H1 (cell line): ENCODE results near the gene ADAMTS17. TPM values are rescaled to one million over a fixed set of nuclear protein-coding genes. Genes with fewer than 3 reads are reported as not detected.

Source experiments
- CTCF ChIA-PET: fragments of 300-600 bp; sonication (Branson Sonifier 250); formaldehyde crosslinking; loops from one replicate; lab custom pipeline; 2021; ENCODE audit not compliant: partially characterized antibody; lab: Charles Lee
- POLR2A ChIA-PET: fragments of 300-600 bp; sonication (Branson Sonifier 250); formaldehyde crosslinking; loops from one replicate; lab custom pipeline; 2021; ENCODE audit warnings: inconsistent platforms; ENCODE audit not compliant: partially characterized antibody; lab: Charles Lee
- DNase-seq, 2 experiments: peaks; one replicate each; pipeline versions ENCODE4 v3.0.0 to v3.0.0-alpha.2; 2010 to 2022; ENCODE audit warnings: low spot score in 2 of 2, low read depth in 1 of 2, mixed read lengths in 1 of 2
- FAIRE-seq: peaks from 2 replicates; lab custom pipeline; 2011; peaks lifted over from hg19 to GRCh38; lab: Jason Lieb, UNC
- H2AFZ ChIP-seq: 2 replicates; pipeline ENCODE4 v1.8.1; 2012; ENCODE audit warnings: low read length, inconsistent platforms
- H2AK5ac ChIP-seq: 2 replicates; pipeline ENCODE4 v1.6.1; 2013; ENCODE audit warnings: low read depth, low read length
- H2BK120ac ChIP-seq: replicated peaks from 2 replicates; pipeline ENCODE3; 2013; ENCODE audit warnings: low read depth, low read length, inconsistent platforms
- H2BK12ac ChIP-seq: 2 replicates; pipeline ENCODE4 v1.6.1; 2013; ENCODE audit warnings: low read depth, low read length
- H2BK15ac ChIP-seq: 2 replicates; pipeline ENCODE4 v1.6.1; 2013; ENCODE audit warnings: low read length
- H2BK20ac ChIP-seq: 2 replicates; pipeline ENCODE4 v1.6.1; 2013; ENCODE audit warnings: low read length
- H2BK5ac ChIP-seq: 2 replicates; pipeline ENCODE4 v1.6.1; 2013; ENCODE audit warnings: low read depth, low read length
- H3K14ac ChIP-seq: 2 replicates; pipeline ENCODE4 v1.6.1; 2013; ENCODE audit warnings: inconsistent platforms; ENCODE audit not compliant: insufficient read length
- H3K18ac ChIP-seq: 2 replicates; pipeline ENCODE4 v1.6.1; 2013; ENCODE audit warnings: low read length; ENCODE audit errors: extremely low read depth
- H3K23ac ChIP-seq: 2 replicates; pipeline ENCODE4 v1.6.1; 2013; ENCODE audit warnings: inconsistent platforms; ENCODE audit not compliant: insufficient read length
- H3K23me2 ChIP-seq: 2 replicates; pipeline ENCODE4 v1.6.1; 2013; ENCODE audit warnings: low read depth, low read length
- H3K27ac ChIP-seq: 2 replicates; pipeline ENCODE4 v1.6.1; 2011; ENCODE audit warnings: low read depth, low read length, inconsistent platforms
- H3K27me3 ChIP-seq, 4 experiments: replicated peaks in 1 of 4; 1 replicate in 1 of 4; 2 replicates in 3 of 4; pipeline versions ENCODE4 v1.6.1 to v1.8.1; 2011 to 2013; ENCODE audit warnings: low read length in 3 of 4, mild to moderate bottlenecking in 3 of 4, inconsistent platforms in 2 of 4, mixed read lengths in 2 of 4, moderate library complexity in 1 of 4; ENCODE audit not compliant: control insufficient read depth in 3 of 4, insufficient read depth in 3 of 4; ENCODE audit errors: extremely low read depth in 1 of 4
- H3K36me3 ChIP-seq, 4 experiments: 2 replicates each; pipeline versions ENCODE4 v1.6.1 to v1.8.1; 2011 to 2013; ENCODE audit warnings: mild to moderate bottlenecking in 4 of 4, low read length in 3 of 4, moderate library complexity in 2 of 4, control low read depth in 1 of 4, inconsistent platforms in 1 of 4; ENCODE audit not compliant: insufficient read depth in 4 of 4, control insufficient read depth in 2 of 4
- H3K4ac ChIP-seq: replicated peaks from 2 replicates; pipeline ENCODE3; 2013; ENCODE audit warnings: low read length, low read depth, mixed read lengths, inconsistent platforms; ENCODE audit not compliant: insufficient read length
- H3K4me1 ChIP-seq, 4 experiments: replicated peaks in 1 of 4; 1 replicate in 1 of 4; 2 replicates in 3 of 4; pipeline versions ENCODE4 v1.6.1 to v1.8.1; 2011 to 2013; ENCODE audit warnings: low read length in 3 of 4, inconsistent platforms in 2 of 4, mixed read lengths in 1 of 4; ENCODE audit not compliant: insufficient read depth in 4 of 4, control insufficient read depth in 3 of 4
- H3K4me2 ChIP-seq, 2 experiments: 2 replicates each; pipeline versions ENCODE4 v1.6.1 to v1.8.1; 2011 to 2013; ENCODE audit warnings: low read depth in 2 of 2, low read length in 2 of 2, control low read depth in 1 of 2, inconsistent platforms in 1 of 2, mild to moderate bottlenecking in 1 of 2; ENCODE audit not compliant: insufficient read depth in 1 of 2
- H3K4me3 ChIP-seq, 4 experiments: fragments of 200-600, 300-600 bp in 1 of 4; sonication (generic), shearing (Covaris generic), sonication (Bioruptor Twin) in 1 of 4; 2 replicates each; pipeline versions ENCODE4 v1.5.1 to v1.8.1; 2011 to 2016; ENCODE audit warnings: low read length in 4 of 4, low read depth in 3 of 4, control low read depth in 2 of 4, inconsistent platforms in 2 of 4, mild to moderate bottlenecking in 2 of 4, mixed read lengths in 1 of 4, moderate library complexity in 1 of 4; ENCODE audit not compliant: insufficient read depth in 2 of 4; ENCODE audit errors: extremely low read depth in 1 of 4
- H3K56ac ChIP-seq: replicated peaks from 2 replicates; pipeline ENCODE3; 2013; ENCODE audit warnings: low read depth, mild to moderate bottlenecking, mixed read lengths, low read length, inconsistent platforms; ENCODE audit not compliant: insufficient read length
- H3K79me1 ChIP-seq: 2 replicates; pipeline ENCODE4 v1.6.1; 2013; ENCODE audit warnings: low read depth, low read length, control low read depth
- H3K79me2 ChIP-seq, 2 experiments: 2 replicates each; pipeline versions ENCODE4 v1.6.1 to v1.8.1; 2012 to 2013; ENCODE audit warnings: low read length in 2 of 2, mild to moderate bottlenecking in 2 of 2, inconsistent platforms in 1 of 2; ENCODE audit not compliant: insufficient read depth in 2 of 2, control insufficient read depth in 1 of 2
- H3K9ac ChIP-seq, 4 experiments: replicated peaks in 1 of 4; 1 replicate in 1 of 4; 2 replicates in 3 of 4; pipeline versions ENCODE4 v1.6.1 to v1.8.1; 2011 to 2013; ENCODE audit warnings: low read depth in 3 of 4, low read length in 3 of 4, control low read depth in 2 of 4, mild to moderate bottlenecking in 2 of 4, moderate library complexity in 2 of 4, inconsistent platforms in 1 of 4; ENCODE audit errors: extremely low read depth in 1 of 4
- H3K9me3 ChIP-seq, 2 experiments: 2 replicates each; pipeline versions ENCODE4 v1.6.1 to v1.8.1; 2012 to 2013; ENCODE audit warnings: mild to moderate bottlenecking in 2 of 2, moderate library complexity in 2 of 2, control low read depth in 1 of 2, inconsistent platforms in 1 of 2, low read depth in 1 of 2, low read length in 1 of 2, mixed read lengths in 1 of 2; ENCODE audit not compliant: insufficient read depth in 2 of 2
- H4K20me1 ChIP-seq, 2 experiments: replicated peaks in 1 of 2; 2 replicates each; pipeline versions ENCODE3 to v1.8.1; 2011 to 2013; ENCODE audit warnings: inconsistent platforms in 2 of 2, low read length in 2 of 2, mild to moderate bottlenecking in 1 of 2; ENCODE audit not compliant: insufficient read depth in 2 of 2, control insufficient read depth in 1 of 2
- H4K5ac ChIP-seq: 2 replicates; pipeline ENCODE4 v1.6.1; 2013; ENCODE audit warnings: low read length, low read depth, mixed read lengths, inconsistent platforms; ENCODE audit not compliant: insufficient read length
- H4K8ac ChIP-seq: 2 replicates; pipeline ENCODE4 v1.8.0; 2013; ENCODE audit warnings: mild to moderate bottlenecking, moderate library complexity, low read length, inconsistent platforms; ENCODE audit not compliant: insufficient read depth; ENCODE audit errors: extremely low read depth
- H4K91ac ChIP-seq: replicated peaks from 2 replicates; pipeline ENCODE3; 2013; ENCODE audit warnings: low read length, mixed read lengths, inconsistent platforms; ENCODE audit not compliant: insufficient read length
- BRCA1 ChIP-seq: IDR thresholded peaks from 2 replicates; pipeline ENCODE4 v1.6.1; 2012; ENCODE audit warnings: low read depth, low read length, improper control_type of control experiment
- CBX5 ChIP-seq: fragments of 300-800, 300-1000 bp; sonication (generic); IDR thresholded peaks from 2 replicates; pipeline ENCODE4 v1.7.1; 2016; ENCODE audit warnings: antibody characterized with exemption, low read length, low read depth
- CEBPB ChIP-seq: IDR thresholded peaks from 2 replicates; pipeline ENCODE4 v1.6.1; 2012; ENCODE audit warnings: low read depth, low read length
- KDM1A ChIP-seq: fragments of 200-600, 300-600 bp; sonication (generic); IDR thresholded peaks from 2 replicates; pipeline ENCODE4 v1.7.1; 2016; ENCODE audit warnings: mild to moderate bottlenecking, low read length, borderline replicate concordance
- SAP30 ChIP-seq: fragments of 300-600 bp; sonication (generic); IDR thresholded peaks from 2 replicates; pipeline ENCODE4 v1.7.1; 2012; ENCODE audit warnings: low read length, moderate library complexity, mild to moderate bottlenecking, inconsistent platforms; ENCODE audit not compliant: insufficient read depth, insufficient replicate concordance
- SIN3A ChIP-seq, 2 experiments: IDR thresholded peaks in 1 of 2; conservative IDR thresholded peaks in 1 of 2; 2 replicates each; pipeline ENCODE4 v1.6.1; 2011 to 2012; ENCODE audit warnings: low read length in 2 of 2, improper control_type of control experiment in 1 of 2, low read depth in 1 of 2, mild to moderate bottlenecking in 1 of 2
- WGBS, 2 experiments: shearing (Covaris generic) in 1 of 2; methylation state at CpG; one replicate each; pipeline versions ENCODE4 v1.1.6 to v1.1.7; 2013 to 2015; ENCODE audit warnings: low lambda C conversion rate in 2 of 2, mixed read lengths in 2 of 2, inconsistent platforms in 1 of 2, low coverage in 1 of 2, missing lambda C conversion rate in 1 of 2; ENCODE audit not compliant: insufficient replicate concordance in 2 of 2, insufficient coverage in 1 of 2, insufficient read length in 1 of 2; ENCODE audit errors: extremely low coverage in 1 of 2, missing lambda C conversion rate in 1 of 2; 5-methylcytosine and 5-hydroxymethylcytosine counted together
- polyA plus RNA-seq, 7 experiments: library from polyadenylated mRNA; depleted of rRNA in 3 of 7; stranded (reverse) in 5 of 7; unstranded in 2 of 7; fragments of >200 nt in 5 of 7; fragments of 200-250 nt in 2 of 7; gene quantifications; 1 replicate in 5 of 7; 2 replicates in 1 of 7; 4 replicates in 1 of 7; pipeline versions ENCODE4 v1.2.1 to v1.2.3, GENCODE V29; 2011 to 2013; ENCODE audit warnings: missing spikeins in 2 of 7, mixed read lengths in 2 of 7
- total RNA-seq: library from RNA; stranded (reverse); fragmentation: NEBNext Ultra II Directional; extraction: Animal tissue kit (Norgen Biotek cat#: 25700); gene quantifications from 2 replicates; pipeline ENCODE4 v1.2.1, GENCODE V29; 2021

Gene ADAMTS17
- total and polyA plus RNA-seq, 2 of the 8 experiments (the other 6 are each of a cell fraction or from before 2014, with no cell fraction given), result 0.51 to 1.7 TPM

- H2BK12ac ChIP-seq, result no peak overlapping the region
- POLR2A ChIA-PET, result no interaction called here
- no peak overlapping the region for H3K4ac ChIP-seq
- no peak overlapping the region for H3K27ac ChIP-seq
- H4K20me1 ChIP-seq, result no peaks in the 10 kb centered on the region
- no peak overlapping the region for H3K23ac ChIP-seq
- H3K4me2 ChIP-seq, result no peak overlapping the region
- H2BK5ac ChIP-seq, result no peak overlapping the region
- no peak overlapping the region for H3K4me3 ChIP-seq
- H3K18ac ChIP-seq, result no peak overlapping the region
- FAIRE-seq, result no peak
- H4K5ac ChIP-seq, result no peak overlapping the region
- CTCF ChIA-PET, result interaction anchor here (0.6 to 11.5 kb wide), 4 partner anchors 10 to 343 kb away, joined by 3 to 112 read pairs (median 4); no protein-coding TSS in a partner anchor
- no peaks in the 10 kb centered on the region for H3K23me2 ChIP-seq
- no peak overlapping the region for H3K9ac ChIP-seq
- H2BK20ac ChIP-seq, result no peak overlapping the region
- no peak overlapping the region for H2BK120ac ChIP-seq
- H3K27me3 ChIP-seq, result peaks cover 0 to 3% (median 0%) of the 10 kb centered on the region in 4 experiments; a peak in 1 of 7 replicates
- no peaks in the 10 kb centered on the region for H3K79me2 ChIP-seq
- H4K8ac ChIP-seq, result no peak overlapping the region
- H3K36me3 ChIP-seq, result no peaks in the 10 kb centered on the region; a peak in 1 of 8 replicates
- H3K4me1 ChIP-seq, result peaks cover 0 to 6% (median 1%) of the 10 kb centered on the region in 4 experiments; a peak in 3 of 7 replicates
- H2BK15ac ChIP-seq, result no peak overlapping the region
- no peaks in the 10 kb centered on the region for H3K79me1 ChIP-seq
- DNase-seq, result no peak
- H3K14ac ChIP-seq, result no peak overlapping the region
- H3K56ac ChIP-seq, result no peak overlapping the region
- no peaks in the 10 kb centered on the region for H3K9me3 ChIP-seq
- no peak overlapping the region for H2AK5ac ChIP-seq
- TF ChIP-seq BRCA1 (no peak), SIN3A (conservative IDR thresholded peaks at IDR 0.05 in 1 of 2, IDR thresholded peaks at IDR 0.05 in 1 of 2; ENCODE audit: low read depth in 1 of 2, low read length in 2 of 2) (no peak), KDM1A (no peak), CEBPB (no peak), SAP30 (no peak), CBX5 (no peak)
- TF ChIP-seq, all 59 proteins: peak for 0
- H2AFZ ChIP-seq, result no peak overlapping the region
- WGBS, 2 experiments, result 92% methylated on average over 13 of the region's 13 CpGs; no CpG with 5 or more reads in 1 of the 2 experiments
- no peak overlapping the region for H4K91ac ChIP-seq
Measured at GRCh38 chr15:100332231-100332630, 9.5 kb downstream of the ADAMTS17 start.
